H9 (cell line): ENCODE measurements around the gene RAB22A. TPM values are rescaled to one million over a fixed set of nuclear protein-coding genes. Genes with fewer than 3 reads are reported as not detected.

ENCODE experiments used
- DNase-seq: peaks from one replicate; pipeline ENCODE4 v3.0.0-alpha.2; 2017
- H2AFZ ChIP-seq: one replicate; pipeline ENCODE4 v1.6.1; 2013; ENCODE audit warnings: mild to moderate bottlenecking, low read length, control low read depth, moderate library complexity
- H2AK5ac ChIP-seq: 2 replicates; pipeline ENCODE4 v1.6.1; 2013; ENCODE audit warnings: low read length, control low read depth, mixed read lengths; ENCODE audit not compliant: insufficient read length
- H2BK120ac ChIP-seq: one replicate; pipeline ENCODE4 v1.6.1; 2013; ENCODE audit warnings: low read depth, mild to moderate bottlenecking, low read length, control low read depth, inconsistent platforms; ENCODE audit not compliant: poor library complexity, severe bottlenecking
- H2BK12ac ChIP-seq: 2 replicates; pipeline ENCODE4 v1.6.1; 2013; ENCODE audit warnings: low read length, control low read depth, mixed read lengths, low read depth; ENCODE audit not compliant: insufficient read length
- H2BK15ac ChIP-seq: 2 replicates; pipeline ENCODE4 v1.6.1; 2013; ENCODE audit warnings: low read depth, low read length, control low read depth
- H2BK20ac ChIP-seq: one replicate; pipeline ENCODE4 v1.6.1; 2013; ENCODE audit warnings: low read depth, mild to moderate bottlenecking, low read length, control low read depth, inconsistent platforms; ENCODE audit not compliant: poor library complexity, severe bottlenecking
- H2BK5ac ChIP-seq: 2 replicates; pipeline ENCODE4 v1.6.1; 2013; ENCODE audit warnings: low read length, control low read depth, mixed read lengths; ENCODE audit not compliant: insufficient read length
- H3K14ac ChIP-seq: 2 replicates; pipeline ENCODE4 v1.6.1; 2013; ENCODE audit warnings: low read length, control low read depth; ENCODE audit not compliant: insufficient read depth
- H3K18ac ChIP-seq: 2 replicates; pipeline ENCODE4 v1.6.1; 2013; ENCODE audit warnings: low read depth, mild to moderate bottlenecking, mixed read lengths, low read length, control low read depth; ENCODE audit not compliant: insufficient read length
- H3K23ac ChIP-seq: 2 replicates; pipeline ENCODE4 v1.6.1; 2013; ENCODE audit warnings: low read length, control low read depth, mixed read lengths, low read depth; ENCODE audit not compliant: insufficient read length
- H3K23me2 ChIP-seq: 2 replicates; pipeline ENCODE4 v1.6.1; 2013; ENCODE audit warnings: low read depth, mild to moderate bottlenecking, mixed read lengths, low read length, control low read depth; ENCODE audit not compliant: insufficient read length, poor library complexity, severe bottlenecking
- H3K27ac ChIP-seq: 2 replicates; pipeline ENCODE4 v1.5.1; 2013; ENCODE audit warnings: low read length, control low read depth, mixed read lengths, low read depth; ENCODE audit not compliant: insufficient read length
- H3K27me3 ChIP-seq: 2 replicates; pipeline ENCODE4 v1.6.1; 2013; ENCODE audit warnings: low read length, control low read depth, inconsistent platforms; ENCODE audit not compliant: insufficient read depth
- H3K4ac ChIP-seq: 2 replicates; pipeline ENCODE4 v1.6.1; 2013; ENCODE audit warnings: low read depth, mild to moderate bottlenecking, control low read depth, inconsistent platforms, low read length, moderate library complexity
- H3K4me1 ChIP-seq: 2 replicates; pipeline ENCODE4 v1.6.1; 2013; ENCODE audit warnings: low read length, control low read depth, inconsistent platforms; ENCODE audit not compliant: insufficient read depth
- H3K4me2 ChIP-seq: 2 replicates; pipeline ENCODE4 v1.6.1; 2013; ENCODE audit warnings: low read length, control low read depth, mixed read lengths; ENCODE audit not compliant: insufficient read length, insufficient read depth
- H3K56ac ChIP-seq: 2 replicates; pipeline ENCODE4 v1.6.1; 2013; ENCODE audit warnings: low read depth, mild to moderate bottlenecking, mixed read lengths, low read length, control low read depth; ENCODE audit not compliant: insufficient read length
- H3K79me1 ChIP-seq: 2 replicates; pipeline ENCODE4 v1.6.1; 2013; ENCODE audit warnings: low read depth, mild to moderate bottlenecking, moderate library complexity, low read length, control low read depth, inconsistent platforms; ENCODE audit not compliant: insufficient read depth, poor library complexity, severe bottlenecking
- H3K79me2 ChIP-seq: 2 replicates; pipeline ENCODE4 v1.6.1; 2013; ENCODE audit warnings: low read length, control low read depth, inconsistent platforms; ENCODE audit not compliant: insufficient read depth
- H3K9ac ChIP-seq: 2 replicates; pipeline ENCODE4 v1.6.1; 2013; ENCODE audit warnings: low read length, control low read depth, mixed read lengths; ENCODE audit not compliant: insufficient read length; ENCODE audit errors: extremely low read depth
- H3K9me3 ChIP-seq: one replicate; pipeline ENCODE4 v1.6.1; 2013; ENCODE audit warnings: low read depth, low read length, inconsistent platforms; ENCODE audit not compliant: control insufficient read depth
- H3T11ph ChIP-seq: one replicate; pipeline ENCODE4 v1.6.1; 2013; ENCODE audit warnings: mild to moderate bottlenecking, low read length, control low read depth, inconsistent platforms
- H4K20me1 ChIP-seq: one replicate; pipeline ENCODE4 v1.6.1; 2013; ENCODE audit not compliant: control insufficient read depth, insufficient read length, insufficient read depth
- H4K5ac ChIP-seq: 2 replicates; pipeline ENCODE4 v1.6.1; 2013; ENCODE audit warnings: low read depth, mild to moderate bottlenecking, mixed read lengths, low read length, control low read depth; ENCODE audit not compliant: insufficient read length
- H4K8ac ChIP-seq: replicated peaks from 2 replicates; pipeline ENCODE4 v1.6.1; 2013; ENCODE audit warnings: low read length, control low read depth, mixed read lengths, low read depth; ENCODE audit not compliant: insufficient read length
- H4K91ac ChIP-seq: 2 replicates; pipeline ENCODE4 v1.6.1; 2013; ENCODE audit warnings: low read depth, mild to moderate bottlenecking, moderate library complexity, mixed read lengths, low read length, control low read depth; ENCODE audit not compliant: insufficient read length
- H3K27ac Mint-ChIP-seq, 3 experiments: 2 replicates in 2 of 3; 3 replicates in 1 of 3; pipeline ENCODE4 v1.8.0; 2020 to 2021; ENCODE audit warnings: mixed read lengths in 3 of 3, mild to moderate bottlenecking in 1 of 3, moderate library complexity in 1 of 3
- H3K27me3 Mint-ChIP-seq: 2 replicates; pipeline ENCODE4 v1.8.0; 2021; ENCODE audit warnings: low read depth, mild to moderate bottlenecking, moderate library complexity, mixed read lengths
- H3K36me3 Mint-ChIP-seq, 3 experiments: 2 replicates in 2 of 3; 3 replicates in 1 of 3; pipeline ENCODE4 v1.8.0; 2020 to 2021; ENCODE audit warnings: low read depth in 3 of 3, mixed read lengths in 3 of 3; ENCODE audit not compliant: insufficient read depth in 1 of 3
- H3K4me1 Mint-ChIP-seq, 2 experiments: 2 replicates each; pipeline ENCODE4 v1.8.0; 2020; ENCODE audit warnings: mixed read lengths in 2 of 2
- H3K4me3 Mint-ChIP-seq, 2 experiments: 2 replicates in 1 of 2; 3 replicates in 1 of 2; pipeline ENCODE4 v1.8.0; 2020 to 2021; ENCODE audit warnings: mild to moderate bottlenecking in 2 of 2, mixed read lengths in 2 of 2, moderate library complexity in 1 of 2
- H3K9me3 Mint-ChIP-seq, 2 experiments: 2 replicates in 1 of 2; 3 replicates in 1 of 2; pipeline ENCODE4 v1.8.0; 2020; ENCODE audit warnings: mild to moderate bottlenecking in 2 of 2, mixed read lengths in 2 of 2, moderate library complexity in 1 of 2
- CTCF ChIP-seq: fragments of 200-600 bp; sonication (generic); conservative IDR thresholded peaks from 3 replicates; pipeline ENCODE4 v1.8.0; 2021; ENCODE audit warnings: antibody characterized with exemption, mild to moderate bottlenecking
- WGBS: extraction: QIAGEN DNeasy Blood & Tissue Kit; methylation state at CpG from one replicate; pipeline ENCODE4 v1.1.7; 2013; ENCODE audit warnings: missing lambda C conversion rate, low lambda C conversion rate, mixed read lengths; ENCODE audit not compliant: insufficient read length; ENCODE audit errors: extremely low coverage; 5-methylcytosine and 5-hydroxymethylcytosine counted together
- total RNA-seq: library from RNA; stranded (reverse); gene quantifications from 2 replicates; pipeline ENCODE4 v1.2.1, GENCODE V29; 2021

Gene RAB22A
- total RNA-seq, 1 experiment from 2014 or later, result 6.3 TPM

- no peaks in the 10 kb centered on the region for H3K9me3 ChIP-seq
Observed at GRCh38 chr20:58374906-58375758, 65.6 kb downstream of the RAB22A start.

More at GRCh38 chr20:58374906-58375758, 65.6 kb downstream of the RAB22A start:
- Histone ChIP-seq H3K4me2 (peak overlapping the region; percentile 86), H2BK20ac (no peak overlapping the region), H3K79me1 (no peaks in the 10 kb centered on the region), H4K5ac (peak overlapping the region; percentile 94), H3K56ac (no peak overlapping the region), H2AFZ (no peak overlapping the region), H3K23me2 (peaks cover 6% of the 10 kb centered on the region), H3K18ac (peak overlapping the region; percentile 40), H3K9ac (no peak overlapping the region), H3K14ac (peak overlapping the region; percentile 90; the same call in 1 of the 2 replicates), H3K27me3 (no peaks in the 10 kb centered on the region), H2AK5ac (no peak overlapping the region), H4K20me1 (no peaks in the 10 kb centered on the region), H2BK15ac (no peak overlapping the region), H3K23ac (no peak overlapping the region), H3T11ph (no peak overlapping the region), H4K91ac (no peak overlapping the region), H4K8ac (peak overlapping the region; percentile 40), H3K27ac (peak overlapping the region; percentile 48), H3K4me1 (peaks cover 8% of the 10 kb centered on the region; the same call in 1 of the 2 replicates), H2BK5ac (no peak overlapping the region), H2BK120ac (peak overlapping the region; percentile 75), H3K79me2 (no peaks in the 10 kb centered on the region), H2BK12ac (no peak overlapping the region), H3K4ac (no peak overlapping the region)
- DNase-seq, result peak; percentile 82
- peaks cover 37 to 58% of the 10 kb centered on the region in 2 experiments for H3K4me1 Mint-ChIP-seq
- H3K9me3 Mint-ChIP-seq, result peaks cover 0 to 4% of the 10 kb centered on the region in 2 experiments; a peak in 2 of 5 replicates
- 100% methylated on average over 2 of the region's 8 CpGs for WGBS
- H3K27ac Mint-ChIP-seq, result peak overlapping the region; percentile 71 to 97 (median 96)
- peak overlapping the region; percentile 38 to 68 for H3K4me3 Mint-ChIP-seq
- H3K27me3 Mint-ChIP-seq, result no peaks in the 10 kb centered on the region
- TF ChIP-seq CTCF, result no peak
- peaks cover 0 to 4% (median 0%) of the 10 kb centered on the region in 3 experiments; a peak in 1 of 7 replicates for H3K36me3 Mint-ChIP-seq
